ENCODE measurements around the gene GALNT18. TPM values are rescaled to one million over a fixed set of nuclear protein-coding genes. Genes with fewer than 3 reads are reported as not detected.

The GALNT18 gene
- total and polyA plus RNA-seq, 2 of the 4 experiments (the other 2 are of a cell fraction) = 9.5 to 11.3 TPM

DNA sequence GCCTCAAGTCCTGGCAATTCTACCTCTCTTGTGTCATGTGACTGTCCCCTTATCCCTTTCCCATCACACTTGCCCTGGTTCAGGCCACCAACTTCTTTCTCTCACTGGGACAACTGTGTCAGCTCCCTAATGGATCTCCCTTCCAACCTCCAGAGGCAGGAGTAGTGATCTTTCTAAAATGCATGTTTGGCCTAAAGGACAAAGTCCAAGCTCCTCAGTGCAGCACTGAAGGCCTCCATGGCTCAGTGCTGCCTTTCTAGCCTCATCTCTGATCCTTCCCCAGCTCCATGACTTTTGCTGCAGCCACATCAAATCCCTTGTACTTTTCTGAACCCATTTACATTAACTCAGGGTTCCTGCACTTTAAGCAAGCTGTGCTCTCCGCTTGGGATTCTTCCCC lies 349.6 kb downstream of the GALNT18 start:
- in situ Hi-C loops (cut with MboI; ENCODE audit: low sequenced_read_pairs) (no loop called here), intact Hi-C loops (cut with micrococcal nuclease) (no loop called here), dilution Hi-C loops (cut with HindIII; ENCODE audit: low sequenced_read_pairs, unreplicated experiment) (no loop called here)
- DNase-seq (no peak), ATAC-seq (ENCODE audit: low read depth) (no peak)
- Histone ChIP-seq H3K27ac (ENCODE audit: insufficient read depth, low read length) (no peak overlapping the region), H2BK15ac (ENCODE audit: low read depth, low read length) (no peak overlapping the region), H4K20me1 (ENCODE audit: insufficient read depth, low read length) (no peaks in the 10 kb centered on the region), H2BK20ac (ENCODE audit: low read depth, low read length) (no peak overlapping the region), H3K79me1 (ENCODE audit: low read depth in 1 of 2, low read length in 2 of 2) (no peaks in the 10 kb centered on the region), H3K56ac (ENCODE audit: extremely low read depth, insufficient read depth, low read length) (no peak overlapping the region), H3K9ac (ENCODE audit: low read depth, low read length) (no peak overlapping the region), H3K36me3 (ENCODE audit: control insufficient read depth, insufficient read depth, low read length) (no peaks in the 10 kb centered on the region), H3K4ac (ENCODE audit: low read depth, low read length) (no peak overlapping the region), H3K23ac (ENCODE audit: low read depth, low read length) (no peak overlapping the region), H4K5ac (ENCODE audit: low read depth, low read length) (no peak overlapping the region), H3K27me3 (ENCODE audit: control insufficient read depth, insufficient read depth, low read length) (peaks cover 3% of the 10 kb centered on the region; the same call in 1 of the 2 replicates), H2BK5ac (ENCODE audit: low read depth, low read length, poor library complexity, severe bottlenecking) (no peak overlapping the region), H2BK120ac (ENCODE audit: low read depth, low read length) (no peak overlapping the region), H3K4me3 (ENCODE audit: insufficient read depth, low read depth, low read length) (no peak overlapping the region), H3K9me3 (ENCODE audit: control insufficient read depth, insufficient read depth, low read length) (no peaks in the 10 kb centered on the region), H4K91ac (ENCODE audit: insufficient read depth, low read depth, low read length) (no peak overlapping the region), H3K9me1 (ENCODE audit: insufficient read depth, low read length) (no peaks in the 10 kb centered on the region), H3K4me2 (ENCODE audit: low read depth, low read length) (no peak overlapping the region), H2AFZ (replicated peaks; ENCODE audit: low read length, poor library complexity) (no peak overlapping the region), H2AK5ac (ENCODE audit: low read depth, low read length) (no peak overlapping the region), H3K18ac (ENCODE audit: low read depth, low read length) (no peak overlapping the region), H2AK9ac (replicated peaks; ENCODE audit: low read depth, low read length, poor library complexity) (no peak overlapping the region), H3K4me1 (ENCODE audit: control insufficient read depth, insufficient read depth, low read length) (no peaks in the 10 kb centered on the region), H4K8ac (ENCODE audit: low read depth in 2 of 2, low read length in 2 of 2) (no peak overlapping the region), H3K14ac (replicated peaks; ENCODE audit: low read depth, low read length) (no peak overlapping the region)
- BruUV-seq (replicated peaks) = no TSS peak
- TF ChIP-seq MAZ (IDR thresholded peaks at IDR 0.05; ENCODE audit: borderline replicate concordance, low read depth, low read length) (no peak), RAD21 (IDR thresholded peaks at IDR 0.05; ENCODE audit: low read length) (no peak), BHLHE40 (IDR thresholded peaks at IDR 0.05; ENCODE audit: low read depth, low read length) (no peak), RFX5 (IDR thresholded peaks at IDR 0.05; ENCODE audit: low read depth, low read length) (no peak), FOS (IDR thresholded peaks at IDR 0.05; ENCODE audit: low read depth, low read length) (no peak), RCOR1 (IDR thresholded peaks at IDR 0.05; ENCODE audit: insufficient replicate concordance, low read length) (no peak)
- TF ChIP-seq, protein P1, sequence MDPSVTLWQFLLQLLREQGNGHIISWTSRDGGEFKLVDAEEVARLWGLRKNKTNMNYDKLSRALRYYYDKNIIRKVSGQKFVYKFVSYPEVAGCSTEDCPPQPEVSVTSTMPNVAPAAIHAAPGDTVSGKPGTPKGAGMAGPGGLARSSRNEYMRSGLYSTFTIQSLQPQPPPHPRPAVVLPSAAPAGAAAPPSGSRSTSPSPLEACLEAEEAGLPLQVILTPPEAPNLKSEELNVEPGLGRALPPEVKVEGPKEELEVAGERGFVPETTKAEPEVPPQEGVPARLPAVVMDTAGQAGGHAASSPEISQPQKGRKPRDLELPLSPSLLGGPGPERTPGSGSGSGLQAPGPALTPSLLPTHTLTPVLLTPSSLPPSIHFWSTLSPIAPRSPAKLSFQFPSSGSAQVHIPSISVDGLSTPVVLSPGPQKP (IDR thresholded peaks at IDR 0.05; ENCODE audit: borderline replicate concordance, low read depth, low read length) = no peak
- TF ChIP-seq, protein P2, sequence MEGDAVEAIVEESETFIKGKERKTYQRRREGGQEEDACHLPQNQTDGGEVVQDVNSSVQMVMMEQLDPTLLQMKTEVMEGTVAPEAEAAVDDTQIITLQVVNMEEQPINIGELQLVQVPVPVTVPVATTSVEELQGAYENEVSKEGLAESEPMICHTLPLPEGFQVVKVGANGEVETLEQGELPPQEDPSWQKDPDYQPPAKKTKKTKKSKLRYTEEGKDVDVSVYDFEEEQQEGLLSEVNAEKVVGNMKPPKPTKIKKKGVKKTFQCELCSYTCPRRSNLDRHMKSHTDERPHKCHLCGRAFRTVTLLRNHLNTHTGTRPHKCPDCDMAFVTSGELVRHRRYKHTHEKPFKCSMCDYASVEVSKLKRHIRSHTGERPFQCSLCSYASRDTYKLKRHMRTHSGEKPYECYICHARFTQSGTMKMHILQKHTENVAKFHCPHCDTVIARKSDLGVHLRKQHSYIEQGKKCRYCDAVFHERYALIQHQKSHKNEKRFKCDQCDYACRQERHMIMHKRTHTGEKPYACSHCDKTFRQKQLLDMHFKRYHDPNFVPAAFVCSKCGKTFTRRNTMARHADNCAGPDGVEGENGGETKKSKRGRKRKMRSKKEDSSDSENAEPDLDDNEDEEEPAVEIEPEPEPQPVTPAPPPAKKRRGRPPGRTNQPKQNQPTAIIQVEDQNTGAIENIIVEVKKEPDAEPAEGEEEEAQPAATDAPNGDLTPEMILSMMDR (conservative IDR thresholded peaks at IDR 0.05; ENCODE audit: low read depth, low read length) = no peak
- WGBS, 2 experiments (ENCODE audit: extremely low coverage in 2 of 2, insufficient read length in 1 of 2) = 80% methylated on average over 1 of the region's 1 CpG; no CpG with 5 or more reads in 1 of the 2 experiments
- ChIA-PET CTCF (no interaction called here), POLR2A (ENCODE audit: unreplicated experiment) (no interaction called here)

Data from IMR-90 (cell line).